GM21447 (cell line): Measurements from ENCODE around the gene SOD3.

Experiments used
- ATAC-seq: cut with Tn5 transposase; IDR thresholded peaks from one replicate; pipeline ENCODE4 v1.9.1; 2021; ENCODE audit not compliant: unreplicated experiment

The SOD3 gene

DNA sequence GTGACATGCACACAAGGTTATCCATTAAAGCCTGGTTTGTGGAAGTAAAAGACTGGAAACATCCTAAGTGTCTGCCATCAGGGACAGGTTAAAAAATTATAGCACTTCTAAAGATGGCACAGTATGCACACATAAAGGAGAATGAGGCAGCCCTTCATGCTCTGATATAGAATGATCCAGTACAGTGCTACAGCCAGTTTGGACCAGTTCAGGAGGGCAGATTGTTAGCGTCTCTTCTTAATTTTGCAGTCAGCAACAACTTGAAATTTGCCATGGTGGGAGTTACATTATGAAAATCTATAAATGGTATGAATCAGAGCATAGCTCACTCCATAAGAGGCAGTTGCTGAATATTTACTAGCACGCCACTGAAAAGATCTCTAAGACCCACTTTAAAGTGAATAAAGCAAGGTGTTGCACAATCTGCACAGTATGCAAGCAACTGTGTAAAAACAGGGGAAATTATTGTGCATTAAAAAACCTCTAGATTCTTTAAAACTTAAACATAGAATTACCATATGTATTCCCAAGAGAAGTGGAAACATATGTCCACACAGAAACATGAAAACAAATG lies 20.3 kb upstream of the SOD3 start:
- no peak for ATAC-seq

DNA sequence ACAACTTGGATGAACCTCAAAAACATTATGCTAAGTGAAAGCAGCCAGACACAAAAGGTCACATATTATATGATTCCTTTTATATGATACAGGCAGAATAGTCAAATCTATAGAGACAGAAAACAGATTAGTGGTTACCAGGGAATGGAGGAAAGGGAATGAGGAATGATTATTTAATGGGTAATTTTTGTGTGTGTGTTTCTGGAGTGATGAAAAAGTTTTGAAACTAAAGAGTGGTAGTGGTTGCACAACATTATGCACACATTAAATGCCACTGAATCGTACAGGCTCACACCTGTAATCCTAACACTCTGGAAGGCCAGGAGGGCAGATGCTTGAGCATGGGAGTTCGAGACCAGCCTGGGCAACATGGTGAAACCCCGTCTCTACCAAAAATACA lies 19.6 kb upstream of the SOD3 start:
- ATAC-seq: no peak

DNA sequence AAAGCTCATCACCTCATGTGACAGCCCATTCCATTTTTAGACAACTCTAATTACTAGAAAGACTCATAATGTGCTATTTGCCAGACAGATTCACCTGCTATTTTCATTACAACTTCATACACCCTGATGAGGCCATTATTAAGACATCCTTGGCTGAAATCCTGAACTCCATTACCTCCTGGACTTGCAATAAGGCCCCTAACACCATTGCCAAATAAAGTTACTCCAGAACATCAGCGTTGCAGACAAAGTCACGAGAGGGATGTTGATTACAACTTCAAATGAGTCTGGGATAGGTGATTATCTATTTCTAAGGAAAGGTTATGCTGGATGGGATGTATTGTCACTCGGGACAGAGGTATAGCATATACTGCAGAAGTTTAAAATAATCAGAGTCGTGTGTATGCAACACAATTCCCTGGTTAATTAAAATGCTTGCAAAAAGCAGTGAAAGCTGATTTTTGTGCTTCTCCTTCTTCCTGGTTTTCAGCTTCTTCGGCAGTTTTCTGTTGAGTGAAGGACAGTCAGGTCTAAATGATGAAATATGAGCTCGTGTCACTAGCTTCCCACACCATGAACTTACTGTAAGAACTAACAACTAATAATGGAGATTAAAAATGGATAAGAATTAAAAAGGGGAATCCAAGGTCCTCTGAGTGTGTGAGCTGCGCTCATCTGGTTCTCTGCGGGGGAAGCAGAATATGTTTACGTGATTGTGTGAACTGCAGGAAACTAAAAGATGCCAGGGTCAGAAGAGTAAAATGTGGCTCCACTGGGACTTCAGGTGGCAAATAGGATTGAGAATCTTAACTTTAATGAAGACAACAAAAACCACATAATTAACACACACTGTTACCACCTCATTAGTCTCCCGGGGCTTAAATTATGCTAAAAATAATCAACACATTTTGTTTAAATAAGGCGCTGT lies 17.6 kb upstream of the SOD3 start:
- no peak for ATAC-seq

DNA sequence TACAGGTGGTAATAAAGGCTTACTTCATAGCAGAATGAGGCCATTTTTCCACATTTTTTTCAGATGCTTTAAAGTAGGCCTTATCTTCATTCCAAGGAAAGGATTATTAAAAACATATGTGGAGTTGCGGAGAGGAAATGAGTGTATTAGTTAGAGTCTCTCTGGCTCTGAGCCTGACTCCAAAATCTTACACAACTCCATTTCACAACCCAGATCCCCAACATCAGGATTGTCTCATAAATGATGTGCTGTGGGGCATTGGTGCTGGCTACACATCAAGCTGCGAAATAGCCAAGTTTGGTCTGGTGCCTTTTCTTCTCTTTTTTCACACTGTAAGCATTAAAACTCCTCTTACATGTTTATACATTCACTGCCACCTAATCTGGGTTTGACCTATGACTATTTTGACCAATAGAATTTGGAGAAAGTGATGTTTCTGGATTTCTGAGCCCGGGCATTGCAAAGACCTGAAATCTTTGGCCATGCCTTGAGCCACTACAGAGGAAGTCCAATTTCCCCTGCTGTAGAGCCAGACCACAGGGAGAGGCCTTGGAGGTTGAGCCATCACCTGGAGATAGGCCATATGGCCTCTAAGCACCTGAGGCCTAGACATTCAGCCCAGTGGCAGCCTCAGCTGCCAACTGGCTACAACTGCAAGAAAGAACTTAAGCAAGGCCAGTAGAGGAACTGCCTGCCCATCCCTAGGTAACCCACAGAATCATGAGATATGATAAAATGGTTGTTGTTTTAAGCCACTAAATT lies 16.7 kb upstream of the SOD3 start:
- no peak for ATAC-seq

DNA sequence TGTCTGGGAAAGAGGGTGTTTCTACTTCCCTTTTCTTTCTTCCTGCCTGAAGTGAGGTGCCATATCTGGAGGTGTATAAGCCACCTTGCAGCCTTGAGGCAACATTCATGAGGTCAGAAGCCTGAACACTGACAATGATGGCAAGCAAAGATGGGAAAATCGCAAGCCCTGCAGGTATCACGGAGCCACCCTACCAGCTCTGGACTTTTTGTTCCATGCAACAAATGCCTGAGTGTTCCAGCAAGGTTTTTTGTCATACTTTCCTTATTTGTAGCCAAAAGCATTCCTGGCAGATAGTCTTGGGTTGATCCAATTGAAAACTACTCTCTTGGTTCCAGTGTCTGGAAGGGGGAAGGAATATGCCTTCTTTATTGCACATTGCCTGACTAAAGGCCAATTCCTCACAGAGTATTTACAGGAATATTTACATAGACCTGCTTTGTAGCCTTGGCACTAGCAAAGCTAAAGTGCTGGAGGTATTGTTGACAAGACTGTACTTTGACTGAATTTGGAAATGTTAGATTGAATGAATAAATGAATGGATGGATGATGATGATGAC lies 14.4 kb upstream of the SOD3 start:
- ATAC-seq: no peak

DNA sequence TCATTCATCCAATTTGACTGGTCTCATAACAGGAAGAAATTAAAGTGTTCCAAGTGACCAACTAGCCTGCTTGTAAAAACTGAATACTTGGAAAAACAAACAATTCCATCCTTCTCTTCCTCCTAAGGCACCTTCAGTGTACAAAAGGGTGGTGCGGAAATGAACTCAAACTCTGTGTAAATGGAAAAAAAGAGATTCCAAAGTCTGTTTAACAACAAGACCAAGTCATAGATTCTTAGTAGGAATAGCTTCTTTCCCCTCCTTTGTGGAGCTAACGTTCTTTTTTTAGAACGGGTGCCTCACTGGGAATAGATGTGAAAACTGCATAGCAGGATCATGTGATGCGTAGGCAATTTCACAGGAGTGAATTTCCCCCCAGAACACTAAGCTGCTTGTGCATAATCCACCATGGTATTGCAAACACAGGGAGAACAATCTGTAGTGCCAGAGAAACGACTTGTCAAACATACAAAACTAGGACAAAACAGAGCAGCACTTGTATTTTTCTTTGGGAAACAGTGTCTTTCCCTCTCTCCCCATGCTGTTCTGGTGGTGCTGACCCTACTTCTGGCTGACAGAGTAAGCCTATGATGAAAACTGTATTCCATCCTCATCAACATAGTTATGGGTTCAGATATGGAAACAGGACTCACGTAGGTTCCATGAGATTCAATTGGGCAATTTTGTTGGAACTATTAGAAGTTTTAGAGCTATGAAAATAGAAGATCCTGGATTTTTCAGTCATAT lies 13.2 kb upstream of the SOD3 start:
- ATAC-seq: no peak

DNA sequence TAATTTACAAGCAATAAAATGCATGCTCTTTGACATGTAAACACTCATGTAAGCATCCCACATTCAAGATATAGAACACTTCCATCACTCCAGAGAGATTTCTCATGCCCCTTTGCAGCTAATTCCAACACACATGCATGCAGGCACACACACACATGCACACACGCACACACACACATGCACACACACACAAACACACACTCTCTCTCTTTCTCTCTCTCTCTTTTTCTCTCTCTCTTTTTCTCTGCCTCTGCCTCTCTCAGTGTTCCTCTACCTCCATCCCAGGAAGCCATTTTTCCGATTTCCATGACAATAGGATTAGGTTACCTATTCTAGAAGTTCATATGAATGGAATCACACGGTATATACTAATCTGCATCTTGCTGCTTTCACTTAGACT lies 11.9 kb upstream of the SOD3 start:
- no peak for ATAC-seq

DNA sequence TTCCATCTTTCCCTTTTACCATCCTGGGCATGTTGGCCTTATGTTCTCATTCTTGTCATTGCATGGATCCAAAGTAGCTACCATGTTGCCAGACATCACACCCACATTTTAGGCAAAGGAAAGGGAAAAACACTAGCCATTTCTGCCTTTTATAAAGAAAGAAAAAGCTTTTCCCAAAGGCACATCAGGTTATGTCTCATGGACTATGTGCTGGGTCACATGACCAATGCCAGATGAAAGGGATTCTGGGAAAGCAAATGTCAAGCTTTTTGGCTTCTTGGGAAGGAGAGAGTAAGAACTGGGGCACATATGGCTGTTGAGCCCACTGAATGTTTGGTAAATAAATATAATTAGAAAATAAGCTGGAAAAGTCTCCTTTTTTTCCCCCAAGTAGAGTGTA lies 4.3 kb upstream of the SOD3 start:
- ATAC-seq: no peak

DNA sequence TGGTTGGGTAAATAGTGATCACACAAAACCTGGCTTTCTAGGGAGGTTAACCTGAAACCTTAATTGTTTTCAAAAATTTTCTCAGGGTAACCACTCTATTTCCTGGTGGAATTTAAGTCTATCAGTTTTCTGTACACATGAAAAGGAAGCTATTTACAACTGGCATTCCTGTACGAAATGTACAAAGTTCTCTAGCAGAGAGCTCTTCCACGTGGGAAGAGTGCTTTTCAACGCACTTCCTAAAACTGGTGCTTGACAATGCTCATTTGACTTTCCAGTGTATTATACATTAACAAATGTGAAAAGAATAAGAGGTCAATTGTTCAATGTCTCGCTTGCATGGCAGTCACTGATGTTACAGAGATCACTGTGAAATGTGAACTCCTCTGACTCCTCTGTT lies 2.8 kb upstream of the SOD3 start:
- no peak for ATAC-seq

DNA sequence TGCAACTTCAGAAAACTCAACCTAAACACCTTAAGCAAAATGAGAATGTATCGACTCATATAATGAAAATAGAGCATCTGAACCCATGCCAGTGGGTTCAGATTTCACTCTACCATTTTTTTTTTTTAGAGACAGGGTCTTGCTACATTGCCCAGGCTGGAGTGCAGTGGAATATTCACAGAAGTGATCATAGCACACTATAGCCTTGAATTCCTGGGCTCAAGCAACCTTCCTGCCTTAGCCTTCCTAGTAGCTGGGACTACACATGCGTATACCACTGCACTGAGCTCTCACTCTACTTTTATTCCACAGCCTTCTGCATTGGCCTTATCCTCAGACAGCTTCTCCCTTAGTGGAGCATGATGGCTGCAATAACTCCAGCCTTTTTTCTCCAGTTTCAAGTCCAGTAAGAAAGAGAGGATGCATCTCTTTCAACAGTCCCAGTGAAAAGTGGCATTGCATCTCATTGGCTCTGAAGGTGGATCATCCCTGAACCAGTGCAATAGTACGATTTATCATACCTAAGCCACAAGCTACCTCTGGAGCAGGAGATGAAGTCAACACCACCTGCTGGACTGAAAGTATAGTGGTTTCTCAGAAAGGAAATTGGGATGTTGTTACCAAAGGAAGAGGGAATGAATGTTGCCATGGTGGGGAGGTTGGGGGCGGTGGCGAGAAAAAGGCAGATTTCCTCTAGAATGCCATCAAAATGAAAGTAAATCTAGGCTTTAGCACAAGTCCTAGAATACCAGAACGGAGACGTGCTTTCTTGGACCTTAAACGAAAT lies 2.0 kb upstream of the SOD3 start:
- ATAC-seq: no peak

DNA sequence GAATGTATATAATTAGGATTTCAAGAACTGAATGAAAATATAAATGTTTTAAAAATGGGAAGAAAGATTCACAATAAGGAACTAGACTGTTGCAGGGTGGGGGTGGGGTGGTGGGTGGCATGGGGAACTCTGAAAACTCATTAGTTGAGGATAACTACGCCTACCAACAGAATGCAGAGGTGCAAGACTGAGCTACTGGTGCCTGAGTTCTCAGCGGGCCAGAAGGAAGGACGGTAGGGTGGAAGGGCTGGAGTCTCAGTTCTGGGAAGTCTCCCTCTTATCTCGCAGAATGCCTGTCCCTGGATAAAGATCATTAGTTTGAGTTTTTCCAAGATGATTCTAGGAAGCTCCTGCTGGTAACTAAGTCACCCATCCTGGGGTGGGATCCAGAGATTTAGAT lies 1.3 kb upstream of the SOD3 start:
- ATAC-seq: no peak

DNA sequence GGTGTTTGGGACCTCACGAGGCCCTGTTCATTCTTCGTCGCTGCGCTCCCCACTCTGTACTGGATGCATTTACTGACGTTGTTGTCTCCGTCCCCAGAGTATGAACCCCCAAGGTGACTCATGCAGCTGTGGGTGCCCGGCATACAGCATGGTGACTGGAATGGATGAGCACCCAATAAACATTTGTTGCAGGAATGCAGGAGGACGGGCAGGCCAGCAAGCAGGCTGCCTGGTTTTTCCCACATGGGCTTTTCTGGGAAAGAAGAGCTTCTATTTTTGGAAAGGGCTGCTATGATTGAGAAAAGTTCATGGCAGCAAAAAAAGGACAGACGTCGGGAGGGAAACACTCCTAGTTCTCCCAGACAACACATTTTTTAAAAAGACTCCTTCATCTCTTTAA lies 893 bp upstream of the SOD3 start:
- no peak for ATAC-seq

DNA sequence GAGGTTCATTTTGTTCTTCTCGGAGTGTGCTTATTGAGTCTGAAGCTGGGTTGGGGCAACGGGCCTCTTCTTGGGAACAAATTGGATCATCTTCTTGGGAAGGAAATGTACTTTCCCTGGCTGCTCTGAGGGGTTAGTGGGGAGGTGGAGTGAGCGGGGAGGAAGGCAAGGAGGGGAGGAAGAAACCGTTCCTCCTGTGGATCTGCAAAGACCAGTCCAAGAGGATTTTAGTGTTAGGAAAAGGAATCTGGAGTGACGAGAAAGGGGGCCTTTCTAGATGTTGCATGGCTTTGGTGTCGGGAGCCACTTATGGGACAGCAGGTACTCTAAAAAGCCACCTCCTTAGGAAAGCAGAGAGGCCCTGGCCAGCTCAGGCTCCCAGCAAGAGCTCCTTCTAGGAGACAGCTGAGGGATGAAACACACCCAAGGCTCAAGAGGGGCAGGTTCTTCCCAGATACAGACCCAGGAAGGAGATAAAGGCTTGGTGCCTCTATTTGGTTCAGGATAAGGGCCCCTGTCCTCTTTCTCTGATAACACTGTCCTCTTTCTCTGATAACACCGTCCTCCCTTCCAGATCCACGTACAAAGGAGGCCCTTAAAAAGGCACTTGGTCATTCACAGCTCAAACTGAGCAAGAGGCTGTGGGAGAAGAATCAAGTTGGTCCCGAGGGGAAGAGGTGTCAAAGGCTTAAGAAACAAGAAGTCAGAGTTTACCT lies 451 bp downstream of the SOD3 start:
- ATAC-seq: no peak

DNA sequence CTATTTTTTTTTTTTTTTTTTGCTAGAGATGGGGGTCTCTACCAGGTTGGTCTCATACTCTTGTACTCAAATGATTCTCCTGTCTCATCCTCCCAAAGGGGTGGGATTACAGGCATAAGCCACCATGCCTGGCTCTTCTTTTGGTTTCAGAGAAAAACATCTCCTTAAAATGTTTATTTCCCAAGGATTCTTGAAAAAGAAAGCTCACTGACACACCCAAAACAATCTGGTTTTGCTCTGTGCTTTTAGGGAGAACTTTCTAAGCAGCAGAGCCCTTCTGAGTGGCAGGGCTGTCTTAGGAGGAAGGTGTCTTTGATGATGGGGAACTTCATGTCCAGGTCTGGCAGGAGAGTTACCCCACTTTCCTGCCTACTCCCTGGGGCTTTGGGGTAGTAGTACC lies 1.2 kb downstream of the SOD3 start:
- ATAC-seq: no peak

DNA sequence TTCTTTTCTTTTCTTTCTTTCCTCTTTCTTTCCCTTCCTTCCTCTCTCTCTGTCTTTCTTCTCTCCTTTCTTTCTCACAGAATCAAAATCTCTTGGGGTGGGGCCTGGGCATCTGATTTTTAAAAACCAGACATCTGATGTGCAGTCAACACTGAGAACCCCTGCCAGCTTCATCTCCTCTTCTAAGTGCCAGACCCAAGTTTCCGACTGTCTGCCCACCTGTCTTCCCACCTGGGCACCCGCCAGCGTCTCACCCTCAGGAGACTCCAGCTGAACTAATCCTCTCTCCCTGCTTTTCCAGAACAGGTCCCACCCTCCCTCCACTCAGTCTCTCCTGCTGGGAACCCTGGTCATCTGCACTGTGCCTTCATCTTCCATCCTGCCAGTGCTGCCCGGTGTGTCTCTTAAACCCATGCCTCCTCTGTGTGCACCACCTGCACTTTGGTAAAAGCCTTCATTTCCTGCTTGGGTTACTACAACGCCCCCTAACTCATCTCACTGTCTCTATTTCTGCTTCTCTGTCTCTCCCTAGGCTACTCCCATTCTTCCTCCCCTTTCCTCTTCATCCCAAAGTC lies 2.8 kb downstream of the SOD3 start:
- ATAC-seq: no peak

DNA sequence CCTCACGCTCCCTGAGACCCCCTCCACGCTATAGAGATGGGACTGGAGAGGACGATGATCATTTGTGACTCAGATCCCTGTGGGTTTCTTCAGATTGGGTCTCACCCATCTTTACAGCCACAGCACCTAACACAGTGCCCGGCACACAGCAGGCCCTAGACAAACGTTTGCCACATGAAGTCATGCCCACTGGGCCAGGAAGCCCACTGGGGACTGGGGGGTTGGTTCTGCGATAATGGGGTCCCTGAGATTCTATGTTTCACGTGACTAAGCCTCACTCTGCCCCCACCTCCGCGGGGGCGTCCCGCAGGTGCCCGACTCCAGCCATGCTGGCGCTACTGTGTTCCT lies 3.8 kb downstream of the SOD3 start:
- no peak for ATAC-seq

DNA sequence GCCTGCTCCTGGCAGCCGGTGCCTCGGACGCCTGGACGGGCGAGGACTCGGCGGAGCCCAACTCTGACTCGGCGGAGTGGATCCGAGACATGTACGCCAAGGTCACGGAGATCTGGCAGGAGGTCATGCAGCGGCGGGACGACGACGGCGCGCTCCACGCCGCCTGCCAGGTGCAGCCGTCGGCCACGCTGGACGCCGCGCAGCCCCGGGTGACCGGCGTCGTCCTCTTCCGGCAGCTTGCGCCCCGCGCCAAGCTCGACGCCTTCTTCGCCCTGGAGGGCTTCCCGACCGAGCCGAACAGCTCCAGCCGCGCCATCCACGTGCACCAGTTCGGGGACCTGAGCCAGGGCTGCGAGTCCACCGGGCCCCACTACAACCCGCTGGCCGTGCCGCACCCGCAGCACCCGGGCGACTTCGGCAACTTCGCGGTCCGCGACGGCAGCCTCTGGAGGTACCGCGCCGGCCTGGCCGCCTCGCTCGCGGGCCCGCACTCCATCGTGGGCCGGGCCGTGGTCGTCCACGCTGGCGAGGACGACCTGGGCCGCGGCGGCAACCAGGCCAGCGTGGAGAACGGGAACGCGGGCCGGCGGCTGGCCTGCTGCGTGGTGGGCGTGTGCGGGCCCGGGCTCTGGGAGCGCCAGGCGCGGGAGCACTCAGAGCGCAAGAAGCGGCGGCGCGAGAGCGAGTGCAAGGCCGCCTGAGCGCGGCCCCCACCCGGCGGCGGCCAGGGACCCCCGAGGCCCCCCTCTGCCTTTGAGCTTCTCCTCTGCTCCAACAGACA lies 4.4 kb downstream of the SOD3 start:
- no peak for ATAC-seq

DNA sequence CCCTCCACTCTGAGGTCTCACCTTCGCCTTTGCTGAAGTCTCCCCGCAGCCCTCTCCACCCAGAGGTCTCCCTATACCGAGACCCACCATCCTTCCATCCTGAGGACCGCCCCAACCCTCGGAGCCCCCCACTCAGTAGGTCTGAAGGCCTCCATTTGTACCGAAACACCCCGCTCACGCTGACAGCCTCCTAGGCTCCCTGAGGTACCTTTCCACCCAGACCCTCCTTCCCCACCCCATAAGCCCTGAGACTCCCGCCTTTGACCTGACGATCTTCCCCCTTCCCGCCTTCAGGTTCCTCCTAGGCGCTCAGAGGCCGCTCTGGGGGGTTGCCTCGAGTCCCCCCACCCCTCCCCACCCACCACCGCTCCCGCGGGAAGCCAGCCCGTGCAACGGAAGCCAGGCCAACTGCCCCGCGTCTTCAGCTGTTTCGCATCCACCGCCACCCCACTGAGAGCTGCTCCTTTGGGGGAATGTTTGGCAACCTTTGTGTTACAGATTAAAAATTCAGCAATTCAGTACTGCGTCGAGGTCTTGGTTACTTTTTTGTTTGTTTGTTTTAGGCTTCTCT lies 5.0 kb downstream of the SOD3 start:
- ATAC-seq: no peak
